ENCODE measurements around the gene ACIN1. TPM values are rescaled to one million over a fixed set of nuclear protein-coding genes. Genes with fewer than 3 reads are reported as not detected.

The ACIN1 gene
- total and polyA plus RNA-seq, 8 donors: 137 to 380 (median 332) TPM

DNA sequence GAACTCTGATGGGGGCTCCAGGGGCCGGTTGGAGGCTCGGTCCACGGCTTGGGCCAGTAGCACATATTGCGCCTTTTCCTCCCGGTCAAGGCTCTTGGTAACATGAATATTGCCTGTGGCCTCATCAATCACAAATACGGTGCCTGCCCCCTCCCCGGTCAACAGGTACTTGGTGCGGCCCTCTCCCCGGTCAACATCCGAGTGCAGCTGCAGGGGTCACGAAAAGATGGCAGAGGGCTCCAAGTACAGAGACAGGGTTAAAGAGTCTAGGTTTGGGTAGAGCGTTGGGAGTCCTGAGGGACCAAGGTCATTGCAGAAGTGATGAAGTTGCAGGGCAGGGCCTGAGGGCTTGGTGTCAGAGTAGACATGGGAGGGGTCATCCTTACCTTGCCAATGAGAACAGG, 39.8 kb downstream of the ACIN1 start:
- Histone ChIP-seq H3K4me3 (no peak overlapping the region), H3K4me1 (peaks cover 11 to 29% of the 10 kb centered on the region in 2 donors), H3K9me3 (no peaks in the 10 kb centered on the region), H3K27ac (no peak overlapping the region), H3K27me3 (peaks cover 0 to 8% of the 10 kb centered on the region in 2 donors), H3K36me3 (peaks cover 0 to 18% of the 10 kb centered on the region in 2 donors)
- no peak for ATAC-seq
- TF ChIP-seq, protein P1, sequence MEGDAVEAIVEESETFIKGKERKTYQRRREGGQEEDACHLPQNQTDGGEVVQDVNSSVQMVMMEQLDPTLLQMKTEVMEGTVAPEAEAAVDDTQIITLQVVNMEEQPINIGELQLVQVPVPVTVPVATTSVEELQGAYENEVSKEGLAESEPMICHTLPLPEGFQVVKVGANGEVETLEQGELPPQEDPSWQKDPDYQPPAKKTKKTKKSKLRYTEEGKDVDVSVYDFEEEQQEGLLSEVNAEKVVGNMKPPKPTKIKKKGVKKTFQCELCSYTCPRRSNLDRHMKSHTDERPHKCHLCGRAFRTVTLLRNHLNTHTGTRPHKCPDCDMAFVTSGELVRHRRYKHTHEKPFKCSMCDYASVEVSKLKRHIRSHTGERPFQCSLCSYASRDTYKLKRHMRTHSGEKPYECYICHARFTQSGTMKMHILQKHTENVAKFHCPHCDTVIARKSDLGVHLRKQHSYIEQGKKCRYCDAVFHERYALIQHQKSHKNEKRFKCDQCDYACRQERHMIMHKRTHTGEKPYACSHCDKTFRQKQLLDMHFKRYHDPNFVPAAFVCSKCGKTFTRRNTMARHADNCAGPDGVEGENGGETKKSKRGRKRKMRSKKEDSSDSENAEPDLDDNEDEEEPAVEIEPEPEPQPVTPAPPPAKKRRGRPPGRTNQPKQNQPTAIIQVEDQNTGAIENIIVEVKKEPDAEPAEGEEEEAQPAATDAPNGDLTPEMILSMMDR (IDR thresholded peaks at IDR 0.05): no peak
- DNase-seq: no peak
- intact Hi-C loops (cut with DNase I): loop anchor here (5.0 to 10.0 kb wide), 2 partner anchors 68 to 70 kb away; partner anchors contain the start of gene AJUBA (in 1 of the 2)

DNA sequence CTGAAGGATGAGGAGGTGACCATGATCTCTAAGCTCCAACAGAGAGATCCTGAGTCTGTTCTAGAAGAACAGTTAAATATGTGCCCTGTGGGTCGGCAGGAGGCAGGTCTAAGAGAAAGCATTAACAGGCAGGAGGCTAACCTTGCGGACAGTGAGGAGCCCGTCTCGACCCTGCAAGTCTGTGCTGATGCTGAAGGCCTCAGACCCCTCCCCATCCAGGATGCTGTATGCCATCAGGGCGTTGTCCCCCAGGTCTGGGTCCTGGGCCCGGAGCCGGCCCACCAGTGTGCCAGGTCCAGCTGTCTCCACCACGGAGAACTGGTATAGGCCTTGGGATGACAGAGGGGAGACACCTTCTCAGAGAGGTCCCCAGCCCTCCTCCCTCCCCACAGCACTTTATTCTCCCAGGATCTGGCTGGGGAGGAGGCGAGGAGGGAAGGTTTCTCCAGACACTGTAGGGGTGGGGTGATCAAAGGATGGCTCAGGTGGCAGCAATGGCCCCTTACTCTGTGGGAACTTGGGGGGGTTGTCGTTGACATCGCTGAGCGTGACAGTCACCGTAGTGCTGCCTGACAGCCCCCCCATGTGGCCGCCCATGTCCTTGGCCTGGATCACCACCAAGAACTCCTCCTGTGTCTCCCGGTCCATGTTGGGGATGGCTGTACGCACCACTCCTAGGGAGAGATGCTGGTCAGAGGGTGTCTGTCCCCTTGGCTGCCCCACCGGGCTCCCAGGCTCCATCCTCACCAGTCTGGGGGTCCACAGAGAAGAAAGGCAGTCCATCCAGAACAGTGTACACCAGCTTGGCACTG, 40.7 kb downstream of the ACIN1 start:
- H3K27me3 ChIP-seq: peaks cover 0 to 8% of the 10 kb centered on the region in 2 donors
- peaks cover 0 to 9% of the 10 kb centered on the region in 2 donors for H3K36me3 ChIP-seq
- H3K9me3 ChIP-seq: no peaks in the 10 kb centered on the region
- DNase-seq (no peak), ATAC-seq (no peak)
- H3K4me1 ChIP-seq: peaks cover 11 to 29% of the 10 kb centered on the region in 2 donors
- H3K4me3 ChIP-seq: no peak overlapping the region
- H3K27ac ChIP-seq: no peak overlapping the region
- TF ChIP-seq, protein P1 (IDR thresholded peaks at IDR 0.05): no peak
- intact Hi-C loops (cut with DNase I): loop anchor here in 1 of 2 donors (10.0 kb wide), 1 partner anchor 69 kb away; the partner anchor contains the start of gene AJUBA

DNA sequence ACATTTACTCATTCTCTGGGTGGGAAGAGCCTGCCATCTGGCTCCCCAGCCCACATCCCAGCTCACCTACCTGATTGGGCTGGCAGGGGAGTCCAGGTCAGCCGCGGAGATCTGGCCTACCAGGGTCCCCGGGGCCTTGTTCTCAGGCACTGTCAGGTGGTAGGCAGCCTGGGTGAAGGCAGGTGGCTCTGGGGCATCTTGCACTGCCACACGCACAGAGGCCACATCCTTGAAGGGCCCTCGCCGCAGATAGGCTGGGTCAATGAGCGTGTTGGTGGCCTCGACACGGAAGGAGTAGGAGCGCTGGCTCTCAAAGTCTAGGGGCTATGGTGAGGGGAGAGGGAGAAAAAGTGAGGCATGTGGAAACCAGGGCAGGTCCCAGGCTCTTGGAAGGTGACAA, 41.5 kb downstream of the ACIN1 start:
- TF ChIP-seq, protein P1 (IDR thresholded peaks at IDR 0.05): no peak
- ATAC-seq (no peak), DNase-seq (no peak)
- H3K9me3 ChIP-seq: no peaks in the 10 kb centered on the region
- peaks cover 0 to 8% of the 10 kb centered on the region in 2 donors for H3K27me3 ChIP-seq
- H3K36me3 ChIP-seq: peaks cover 0 to 1% of the 10 kb centered on the region in 2 donors
- H3K27ac ChIP-seq: no peak overlapping the region
- no peak overlapping the region for H3K4me3 ChIP-seq
- intact Hi-C loops (cut with DNase I): loop anchor here in 1 of 2 donors (10.0 kb wide), 1 partner anchor 69 kb away; the partner anchor contains the start of gene AJUBA
- peaks cover 11 to 26% of the 10 kb centered on the region in 2 donors for H3K4me1 ChIP-seq

DNA sequence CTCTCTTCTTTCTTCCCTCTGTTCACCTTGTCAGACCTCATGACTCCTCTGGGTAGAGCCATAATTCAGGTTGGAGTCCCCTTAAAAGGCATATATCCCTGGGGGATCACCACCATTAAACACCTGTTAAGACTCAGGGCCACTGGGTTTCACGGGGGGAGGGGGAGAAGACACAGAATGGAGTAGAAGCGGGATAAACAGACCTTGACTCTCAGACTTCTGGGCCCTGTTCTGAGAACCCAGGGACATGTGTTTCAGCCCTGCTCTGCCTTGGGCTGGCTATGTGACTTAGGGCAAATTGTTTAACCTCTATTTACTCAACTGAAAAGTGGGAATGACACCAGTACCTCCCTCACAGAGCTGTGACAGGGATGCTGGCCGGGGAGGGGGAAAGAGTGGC, 42.3 kb downstream of the ACIN1 start:
- no peaks in the 10 kb centered on the region for H3K36me3 ChIP-seq
- ATAC-seq (no peak), DNase-seq (no peak)
- TF ChIP-seq, protein P1 (IDR thresholded peaks at IDR 0.05): no peak
- no peaks in the 10 kb centered on the region for H3K9me3 ChIP-seq
- H3K4me3 ChIP-seq: no peak overlapping the region
- peaks cover 11 to 19% of the 10 kb centered on the region in 2 donors for H3K4me1 ChIP-seq
- peaks cover 0 to 8% of the 10 kb centered on the region in 2 donors for H3K27me3 ChIP-seq
- no peak overlapping the region for H3K27ac ChIP-seq
- intact Hi-C loops (cut with DNase I): loop anchor here in 1 of 2 donors (10.0 kb wide), 1 partner anchor 68 kb away; the partner anchor contains the start of gene AJUBA

DNA sequence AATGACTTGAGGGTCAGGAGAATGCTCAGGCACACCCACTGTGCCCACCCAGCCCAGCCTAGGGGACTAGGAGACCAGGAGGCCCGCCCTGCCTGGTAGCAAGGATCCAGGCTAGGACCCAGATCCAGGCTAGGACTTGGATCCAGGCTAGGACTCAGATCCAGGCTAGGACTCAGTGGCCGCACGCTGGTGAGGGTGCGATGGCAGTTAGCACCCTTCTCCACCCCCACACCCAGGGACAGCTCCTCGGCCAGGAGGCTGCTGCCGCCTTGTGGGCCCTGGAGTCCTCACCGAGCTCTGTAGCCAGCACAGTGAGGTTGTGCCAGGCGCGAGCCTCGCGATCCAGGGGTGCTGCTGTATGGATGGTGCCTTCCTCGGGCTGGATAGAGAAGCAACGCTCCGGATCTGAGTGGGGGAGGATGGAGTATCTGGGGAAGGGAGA, 42.7 kb downstream of the ACIN1 start:
- H3K4me3 ChIP-seq: no peak overlapping the region
- intact Hi-C loops (cut with DNase I): loop anchor here in 1 of 2 donors (10.0 kb wide), 1 partner anchor 67 kb away; the partner anchor contains the start of gene AJUBA
- ATAC-seq (no peak), DNase-seq (no peak)
- no peak overlapping the region for H3K27ac ChIP-seq
- H3K4me1 ChIP-seq: peaks cover 11 to 14% of the 10 kb centered on the region in 2 donors
- H3K36me3 ChIP-seq: no peaks in the 10 kb centered on the region
- TF ChIP-seq, protein P1 (IDR thresholded peaks at IDR 0.05): no peak
- peaks cover 0 to 6% of the 10 kb centered on the region in 2 donors for H3K27me3 ChIP-seq
- H3K9me3 ChIP-seq: no peaks in the 10 kb centered on the region

Measured in left lung (tissue), 10 donors.